CD4-positive, alpha-beta T cell (primary cell): ENCODE data around the gene SNRPD2. TPM values are rescaled to one million over a fixed set of nuclear protein-coding genes. Genes with fewer than 3 reads are reported as not detected.

Experiments
- ATAC-seq: fragments of 200-7000 bp; cut with Tn5 transposase; one replicate; pipeline ENCODE4 v1.10.0; 2022; ENCODE audit warnings: mild to moderate bottlenecking; ENCODE audit not compliant: poor library complexity
- CTCF ChIA-PET: fragments of 350-600 bp; sonication (Branson Sonifier 250); formaldehyde crosslinking; loops from one replicate; lab custom pipeline; 2021; ENCODE audit warnings: antibody characterized with exemption, inconsistent platforms; lab: Charles Lee
- POLR2A ChIA-PET: fragments of 350-600 bp; sonication (Branson Sonifier 250); formaldehyde crosslinking; loops from one replicate; lab custom pipeline; 2021; ENCODE audit warnings: antibody characterized with exemption, inconsistent platforms; lab: Charles Lee
- DNase-seq, 14 experiments: peaks; one replicate each; pipeline ENCODE4 v3.0.0-alpha.2; 2013 to 2020; ENCODE audit warnings: mixed read lengths in 2 of 14
- H3K27ac ChIP-seq, 2 donors: one replicate each; pipeline versions ENCODE4 v1.5.1 to v1.7.0; 2013; ENCODE audit warnings: low read length in 2 of 2, low read depth in 1 of 2, mild to moderate bottlenecking in 1 of 2
- H3K27me3 ChIP-seq, 2 experiments: 1 replicate in 1 of 2; 2 replicates in 1 of 2; pipeline versions ENCODE4 v1.6.1 to v1.7.0; 2013; ENCODE audit warnings: low read length in 2 of 2, control low read depth in 1 of 2, mild to moderate bottlenecking in 1 of 2, moderate library complexity in 1 of 2; ENCODE audit not compliant: insufficient read depth in 2 of 2, control insufficient read depth in 1 of 2
- H3K36me3 ChIP-seq: one replicate; pipeline ENCODE4 v1.6.1; 2013; ENCODE audit warnings: low read length, control low read depth; ENCODE audit not compliant: insufficient read depth
- H3K4me1 ChIP-seq: one replicate; pipeline ENCODE4 v1.6.1; 2013; ENCODE audit warnings: low read length, control low read depth; ENCODE audit not compliant: insufficient read depth
- H3K4me3 ChIP-seq: one replicate; pipeline ENCODE4 v1.5.1; 2013; ENCODE audit warnings: mild to moderate bottlenecking, low read length, moderate library complexity
- H3K9me3 ChIP-seq, 2 experiments: 1 replicate in 1 of 2; 2 replicates in 1 of 2; pipeline versions ENCODE4 v1.6.1 to v1.7.0; 2013; ENCODE audit warnings: low read length in 2 of 2, mild to moderate bottlenecking in 2 of 2, control low read depth in 1 of 2, moderate library complexity in 1 of 2; ENCODE audit not compliant: control insufficient read depth in 1 of 2, insufficient read depth in 1 of 2
- H3K27ac Mint-ChIP-seq: one replicate; pipeline ENCODE4 v1.8.0; 2020; ENCODE audit warnings: mixed read lengths
- H3K27me3 Mint-ChIP-seq: one replicate; pipeline ENCODE4 v1.8.0; 2021; ENCODE audit warnings: mixed read lengths
- H3K36me3 Mint-ChIP-seq: one replicate; pipeline ENCODE4 v1.8.0; 2021; ENCODE audit warnings: low read depth, mixed read lengths
- H3K4me1 Mint-ChIP-seq: one replicate; pipeline ENCODE4 v1.8.0; 2021; ENCODE audit warnings: low read depth, mixed read lengths
- H3K4me3 Mint-ChIP-seq: one replicate; pipeline ENCODE4 v1.8.0; 2020; ENCODE audit warnings: mild to moderate bottlenecking, mixed read lengths
- H3K9me3 Mint-ChIP-seq: one replicate; pipeline ENCODE4 v1.8.0; 2020; ENCODE audit warnings: mixed read lengths
- CTCF ChIP-seq: fragments of 200-600 bp; IDR thresholded peaks from one replicate; pipeline ENCODE4 v1.8.0; 2022; ENCODE audit warnings: antibody characterized with exemption, mild to moderate bottlenecking
- intact Hi-C, 2 experiments: fragments of 100-400 bp; cut with DNase I in 1 of 2; cut with micrococcal nuclease in 1 of 2; formaldehyde crosslinking; loops; one replicate each; pipeline versions ENCODE4 v1.15.1 to v1.9.0; 2023 to 2025; cut with DNase I, micrococcal nuclease
- total RNA-seq, 174 experiments: library from RNA in 2 of 174; stranded (reverse) in 2 of 174; gene quantifications; one replicate each; pipeline ENCODE4 v1.2.3 and lab custom pipeline; 2021 to 2026

The SNRPD2 gene
- total RNA-seq, 2 experiments from 2014 or later = 367 to 369 TPM

- Mint-ChIP-seq H3K36me3 (peaks cover 30% of the 10 kb centered on the region), H3K9me3 (no peaks in the 10 kb centered on the region), H3K27me3 (no peaks in the 10 kb centered on the region), H3K4me1 (peaks cover 42% of the 10 kb centered on the region), H3K27ac (peak overlapping the region; percentile 89), H3K4me3 (peak overlapping the region; percentile 90)
- intact Hi-C loops = loop anchor here (1.0 to 5.0 kb wide), 8 partner anchors 14 to 631 kb away; partner anchors contain the start of genes FBXO46 (in 2 of the 2), QPCTL (in 2 of the 2), CCDC61 (in 1 of the 2) and FOXA3 (in 1 of the 2)
- peaks cover 0 to 3% of the 10 kb centered on the region in 2 experiments for H3K9me3 ChIP-seq
- POLR2A ChIA-PET = interaction anchor here (0.6 to 4.0 kb wide), 25 partner anchors 9 to 538 kb away, joined by 3 to 56 read pairs (median 4); partner anchors contain the start of genes BLOC1S3, DMWD, FBXO46 and FOSB
- DNase-seq (peak in 6 of 14 experiments; percentile 8 to 55 (median 29)), ATAC-seq (no peak)
- CTCF ChIA-PET = interaction anchor here (0.6 to 3.9 kb wide), 6 partner anchors 14 to 238 kb away, joined by 3 to 22 read pairs (median 4); partner anchors contain the start of genes FBXO46 and QPCTL
- peak overlapping the region; percentile 78 for H3K4me3 ChIP-seq
- peak overlapping the region; percentile 56 to 80 for H3K27ac ChIP-seq
- peaks cover 29% of the 10 kb centered on the region for H3K36me3 ChIP-seq
- TF ChIP-seq CTCF = no peak
- H3K27me3 ChIP-seq = no peaks in the 10 kb centered on the region
- H3K4me1 ChIP-seq = peaks cover 28% of the 10 kb centered on the region
Observed at GRCh38 chr19:45716359-45717130, 24.8 kb upstream of the SNRPD2 start.

- H3K27me3 ChIP-seq = no peaks in the 10 kb centered on the region
- ATAC-seq (no peak), DNase-seq (no peak)
- no peak for TF ChIP-seq CTCF
- peaks cover 28% of the 10 kb centered on the region for H3K4me1 ChIP-seq
- no peaks in the 10 kb centered on the region for H3K27me3 Mint-ChIP-seq
- peaks cover 33% of the 10 kb centered on the region for H3K36me3 ChIP-seq
- peaks cover 53% of the 10 kb centered on the region for H3K4me1 Mint-ChIP-seq
- ChIA-PET POLR2A (interaction anchor here (4.0 kb wide), 1 partner anchor 15 kb away, joined by 56 read pairs; the partner anchor contains the start of gene FBXO46), CTCF (interaction anchor here (3.9 kb wide), 1 partner anchor 22 kb away, joined by 22 read pairs; the partner anchor contains the start of gene QPCTL)
- no peaks in the 10 kb centered on the region for H3K9me3 Mint-ChIP-seq
- H3K27ac ChIP-seq = no peak overlapping the region
- intact Hi-C loops = loop anchor here (5.0 kb wide), 4 partner anchors 147 to 632 kb away; partner anchors contain the start of genes CCDC61 (in 1 of the 2), FOXA3 (in 1 of the 2), MARK4 (in 1 of the 2) and PPP5C (in 1 of the 2)
- H3K36me3 Mint-ChIP-seq = peaks cover 38% of the 10 kb centered on the region
- no peak overlapping the region for H3K4me3 ChIP-seq
- H3K27ac Mint-ChIP-seq = peak overlapping the region; percentile 10
- peak overlapping the region; percentile 52 for H3K4me3 Mint-ChIP-seq
- H3K9me3 ChIP-seq = peaks cover 0 to 5% of the 10 kb centered on the region in 2 experiments
Observed at GRCh38 chr19:45715139-45715538, 23.4 kb upstream of the SNRPD2 start.

GRCh38 chr19:45713141-45713540, 21.4 kb upstream of the SNRPD2 start:
- H3K9me3 ChIP-seq = peaks cover 0 to 5% of the 10 kb centered on the region in 2 experiments
- no peak for ATAC-seq
- H3K4me3 ChIP-seq = no peak overlapping the region
- no peak overlapping the region for H3K27ac ChIP-seq
- no peak overlapping the region for H3K27ac Mint-ChIP-seq
- H3K27me3 ChIP-seq = no peaks in the 10 kb centered on the region
- no peaks in the 10 kb centered on the region for H3K27me3 Mint-ChIP-seq
- DNase-seq = peak in 1 of 14 experiments; percentile 34
- intact Hi-C loops = no loop called here
- peaks cover 29% of the 10 kb centered on the region for H3K36me3 Mint-ChIP-seq
- CTCF ChIA-PET = no interaction called here
- no peak for TF ChIP-seq CTCF
- H3K4me1 ChIP-seq = peaks cover 23% of the 10 kb centered on the region
- POLR2A ChIA-PET = no interaction called here
- no peak overlapping the region for H3K4me3 Mint-ChIP-seq
- H3K4me1 Mint-ChIP-seq = peaks cover 44% of the 10 kb centered on the region
- H3K36me3 ChIP-seq = peaks cover 31% of the 10 kb centered on the region
- H3K9me3 Mint-ChIP-seq = no peaks in the 10 kb centered on the region
